GM18519 (cell line): ENCODE measurements around the gene ZNF143.
A peak's percentile ranks its signal among the peaks of the same experiment; 100 is the strongest.
"Not testable (repeated sequence)": the region's sequence is repeated elsewhere in the genome, so short reads cannot be mapped to it uniquely, and the experiment has no call there.

Experiments
- ATAC-seq: cut with Tn5 transposase; IDR thresholded peaks from one replicate; pipeline ENCODE4 v1.9.1; 2021; ENCODE audit warnings: mild to moderate bottlenecking, moderate library complexity; ENCODE audit not compliant: unreplicated experiment, low FRiP score

Gene ZNF143

GRCh38 chr11:9533736-9534473 is 73.1 kb downstream of the ZNF143 start:
- no peak for ATAC-seq

- ATAC-seq: no peak
Observed at GRCh38 chr11:9535189-9535781, 74.5 kb downstream of the ZNF143 start.

GRCh38 chr11:9538548-9538947 is 77.7 kb downstream of the ZNF143 start:
- no peak for ATAC-seq

GRCh38 chr11:9549216-9549615 is 88.4 kb downstream of the ZNF143 start:
- ATAC-seq: not testable (repeated sequence)

- ATAC-seq: no peak
Observed at GRCh38 chr11:9550191-9550628, 89.4 kb downstream of the ZNF143 start.

- no peak for ATAC-seq
Observed at GRCh38 chr11:9561279-9561982, 100.6 kb downstream of the ZNF143 start.

GRCh38 chr11:9562716-9563115 is 101.9 kb downstream of the ZNF143 start:
- no peak for ATAC-seq

- no peak for ATAC-seq
Observed at GRCh38 chr11:9563196-9563730, 102.5 kb downstream of the ZNF143 start.

GRCh38 chr11:9565822-9566560 is 105.2 kb downstream of the ZNF143 start:
- ATAC-seq: peak; percentile 85

GRCh38 chr11:9566561-9567063 is 105.8 kb downstream of the ZNF143 start:
- no peak for ATAC-seq

GRCh38 chr11:9567401-9567800 is 106.6 kb downstream of the ZNF143 start:
- ATAC-seq: no peak

GRCh38 chr11:9568161-9568853 is 107.5 kb downstream of the ZNF143 start:
- no peak for ATAC-seq

- no peak for ATAC-seq
Observed at GRCh38 chr11:9568854-9569587, 108.2 kb downstream of the ZNF143 start.

GRCh38 chr11:9569588-9570164 is 108.9 kb downstream of the ZNF143 start:
- ATAC-seq: no peak

- no peak for ATAC-seq
Observed at GRCh38 chr11:9570313-9571025, 109.7 kb downstream of the ZNF143 start.

- ATAC-seq: no peak
Observed at GRCh38 chr11:9571071-9571762, 110.4 kb downstream of the ZNF143 start.

GRCh38 chr11:9571763-9572115 is 110.9 kb downstream of the ZNF143 start:
- no peak for ATAC-seq
